Endothelial cell of umbilical vein (primary cell): ENCODE measurements around the gene PIK3R1. TPM values are rescaled to one million over a fixed set of nuclear protein-coding genes. Genes with fewer than 3 reads are reported as not detected.

Experiments used
- BruUV-seq: library from RNA; stranded (reverse); fragments of 400-500 nt; replicated peaks from 2 replicates; lab custom pipeline; 2021; lab: Mats Ljungman, UMichigan
- CTCF ChIA-PET: fragments of 300-600, 350-600 bp; sonication (Branson Sonifier 250); formaldehyde crosslinking; loops from one replicate; lab custom pipeline; 2021; ENCODE audit warnings: antibody characterized with exemption, inconsistent platforms; lab: Charles Lee
- POLR2A ChIA-PET: fragments of 300-600, 350-600 bp; sonication (Branson Sonifier 250); formaldehyde crosslinking; loops from one replicate; lab custom pipeline; 2021; ENCODE audit warnings: antibody characterized with exemption, inconsistent platforms; lab: Charles Lee
- DNase-seq: peaks from one replicate; pipeline ENCODE4 v3.0.0-alpha.2; 2011; ENCODE audit warnings: low read depth, low spot score
- FAIRE-seq: peaks from 2 replicates; lab custom pipeline; 2011; peaks lifted over from hg19 to GRCh38; lab: Jason Lieb, UNC
- H2AFZ ChIP-seq: 2 replicates; pipeline ENCODE4 v1.6.0; 2012; ENCODE audit warnings: low read depth, low read length, control low read depth, inconsistent platforms
- H3K27ac ChIP-seq: 2 replicates; pipeline ENCODE4 v1.5.1; 2011; ENCODE audit warnings: low read depth, mild to moderate bottlenecking, control low read depth, low read length, moderate library complexity; ENCODE audit not compliant: insufficient read depth
- H3K27me3 ChIP-seq, 2 experiments: 2 replicates each; pipeline versions ENCODE4 v1.6.0 to v1.6.1; 2011; ENCODE audit warnings: low read length in 2 of 2, mixed read lengths in 1 of 2; ENCODE audit not compliant: control insufficient read depth in 2 of 2, insufficient read depth in 2 of 2
- H3K36me3 ChIP-seq, 2 experiments: 2 replicates in 1 of 2; 3 replicates in 1 of 2; pipeline ENCODE4 v1.5.1; 2011; ENCODE audit warnings: low read length in 2 of 2, mild to moderate bottlenecking in 1 of 2, moderate library complexity in 1 of 2; ENCODE audit not compliant: control insufficient read depth in 2 of 2, insufficient read depth in 2 of 2; ENCODE audit errors: extremely low read depth in 1 of 2
- H3K4me1 ChIP-seq: 3 replicates; pipeline ENCODE4 v1.5.1; 2011; ENCODE audit warnings: mild to moderate bottlenecking, low read length; ENCODE audit not compliant: control insufficient read depth, insufficient read depth; ENCODE audit errors: extremely low read depth
- H3K4me2 ChIP-seq: 2 replicates; pipeline ENCODE4 v1.6.1; 2011; ENCODE audit warnings: low read length, control low read depth, mixed read lengths; ENCODE audit not compliant: insufficient read depth
- H3K4me3 ChIP-seq, 3 experiments: fragments of 200-600 bp in 1 of 3; sonication (generic), shearing (Covaris generic) in 1 of 3; replicated peaks in 1 of 3; 2 replicates each; pipeline ENCODE4 v1.5.1; 2011 to 2016; ENCODE audit warnings: control low read depth in 3 of 3, low read length in 3 of 3, mild to moderate bottlenecking in 2 of 3, inconsistent platforms in 1 of 3, low read depth in 1 of 3, moderate library complexity in 1 of 3; ENCODE audit not compliant: insufficient read depth in 1 of 3
- H3K79me2 ChIP-seq: 2 replicates; pipeline ENCODE4 v1.6.0; 2012; ENCODE audit warnings: low read length, inconsistent platforms; ENCODE audit not compliant: control insufficient read depth, insufficient read depth
- H3K9ac ChIP-seq: replicated peaks from 2 replicates; pipeline ENCODE3; 2011; ENCODE audit warnings: low read length, control low read depth; ENCODE audit not compliant: insufficient read depth; ENCODE audit errors: extremely low read depth
- H3K9me1 ChIP-seq: replicated peaks from 3 replicates; pipeline ENCODE4 v1.6.0; 2011; ENCODE audit warnings: mild to moderate bottlenecking, low read length; ENCODE audit not compliant: control insufficient read depth, insufficient read depth; ENCODE audit errors: extremely low read depth
- H3K9me3 ChIP-seq: replicated peaks from 2 replicates; pipeline ENCODE4 v1.5.1; 2012; ENCODE audit warnings: low read length, inconsistent platforms; ENCODE audit not compliant: control insufficient read depth, insufficient read depth
- H4K20me1 ChIP-seq: replicated peaks from 2 replicates; pipeline ENCODE3; 2011; ENCODE audit warnings: mild to moderate bottlenecking, low read length; ENCODE audit not compliant: control insufficient read depth, insufficient read depth; ENCODE audit errors: extremely low read depth
- EZH2 ChIP-seq: IDR thresholded peaks from 2 replicates; pipeline ENCODE4 v1.6.1; 2012; ENCODE audit warnings: borderline replicate concordance, low read depth, mild to moderate bottlenecking, moderate library complexity, low read length, inconsistent platforms; ENCODE audit not compliant: severe bottlenecking
- FOS ChIP-seq: IDR thresholded peaks from 2 replicates; pipeline ENCODE4 v1.6.1; 2011; ENCODE audit warnings: mild to moderate bottlenecking, low read length, moderate library complexity, borderline replicate concordance; ENCODE audit not compliant: insufficient read depth
- GATA2 ChIP-seq: IDR thresholded peaks from 2 replicates; pipeline ENCODE4 v1.7.0; 2011; ENCODE audit warnings: low read depth, mild to moderate bottlenecking, moderate library complexity, mixed read lengths, low read length; ENCODE audit not compliant: insufficient read length, insufficient read depth
- JUN ChIP-seq: IDR thresholded peaks from 2 replicates; pipeline ENCODE4 v1.6.1; 2011; ENCODE audit warnings: borderline replicate concordance, low read depth; ENCODE audit not compliant: insufficient read length, insufficient read depth
- MYC ChIP-seq: IDR thresholded peaks from one replicate; pipeline ENCODE4 v1.6.1; 2011; ENCODE audit warnings: mild to moderate bottlenecking, low read depth, low read length
- POLR2A ChIP-seq: IDR thresholded peaks from 2 replicates; pipeline ENCODE4 v1.6.1; 2012; ENCODE audit warnings: low read depth, mild to moderate bottlenecking, control low read depth, low read length
- POLR2AphosphoS5 ChIP-seq: IDR thresholded peaks from 2 replicates; pipeline ENCODE4 v1.6.1; 2012; ENCODE audit warnings: low read depth, mild to moderate bottlenecking, control low read depth, low read length, moderate library complexity; ENCODE audit not compliant: insufficient read depth
- dilution Hi-C: fragments of 300-500 bp; cut with MboI; formaldehyde crosslinking; loops from one replicate; pipeline ENCODE4 v1.15.0; 2019; ENCODE audit warnings: low sequenced_read_pairs; ENCODE audit not compliant: extremely low pct_ligation_motif_present
- intact Hi-C: fragments of 100-400 bp; cut with micrococcal nuclease; formaldehyde crosslinking; loops from one replicate; pipeline ENCODE4 v1.10.0; 2022
- polyA plus RNA-seq, 4 experiments: library from polyadenylated mRNA; depleted of rRNA in 3 of 4; stranded (reverse) in 3 of 4; unstranded in 1 of 4; fragments of >200 nt; gene quantifications; 2 replicates each; pipeline versions ENCODE4 v1.2.1 to v1.2.3, GENCODE V29; 2011 to 2012; ENCODE audit warnings: missing spikeins in 1 of 4
- total RNA-seq: library from RNA; stranded (reverse); gene quantifications from 2 replicates; pipeline ENCODE4 v1.2.3, GENCODE V29; 2021
- TF ChIP-seq, protein P1 (sequence below): IDR thresholded peaks from 2 replicates; pipeline ENCODE4 v1.6.1; 2011; ENCODE audit not compliant: insufficient read depth, insufficient read length
- TF ChIP-seq, protein P2 (sequence below), 2 donors: IDR thresholded peaks; 1 replicate in 1 of 2; 2 replicates in 1 of 2; pipeline ENCODE4 v1.5.1; 2011; ENCODE audit warnings: low read length in 2 of 2, mild to moderate bottlenecking in 2 of 2, moderate library complexity in 2 of 2, control low read depth in 1 of 2, inconsistent platforms in 1 of 2, low read depth in 1 of 2; ENCODE audit not compliant: insufficient read depth in 1 of 2; ENCODE audit errors: extremely low read depth in 1 of 2

The PIK3R1 gene
- total and polyA plus RNA-seq, 2 donors (not counting 3 experiments of a cell fraction or from before 2014, with no cell fraction given), result 2.8 to 30.0 TPM

DNA sequence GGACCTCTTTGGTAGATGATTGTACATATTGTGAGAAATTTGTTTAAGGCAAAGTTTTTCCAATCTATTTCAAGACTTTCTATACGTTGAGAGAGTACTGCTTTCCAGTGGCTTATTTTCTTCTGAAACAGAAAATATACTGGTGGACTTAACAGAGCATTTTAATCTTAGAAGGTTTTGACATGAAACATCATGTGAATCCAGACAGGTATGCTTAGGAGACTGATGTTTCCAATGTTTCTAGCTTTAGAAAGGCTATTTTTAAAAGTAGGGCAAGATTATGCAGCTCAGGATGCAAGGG, 71.0 kb downstream of the PIK3R1 start:
- no peaks in the 10 kb centered on the region for H3K79me2 ChIP-seq
- H4K20me1 ChIP-seq, result no peaks in the 10 kb centered on the region
- no peak overlapping the region for H2AFZ ChIP-seq
- dilution Hi-C loops, result no loop called here
- ChIA-PET POLR2A (interaction anchor here (0.6 kb wide), 1 partner anchor 271 kb away, joined by 5 read pairs; no protein-coding TSS in a partner anchor), CTCF (interaction anchor here (0.7 to 5.9 kb wide), 64 partner anchors 9 to 1980 kb away, joined by 3 to 164 read pairs (median 4); no protein-coding TSS in a partner anchor)
- H3K27ac ChIP-seq, result no peak overlapping the region
- no peak for FAIRE-seq
- H3K27me3 ChIP-seq, result no peaks in the 10 kb centered on the region
- H3K36me3 ChIP-seq, result peaks cover 4 to 7% of the 10 kb centered on the region in 2 experiments
- H3K9me1 ChIP-seq, result no peaks in the 10 kb centered on the region
- peaks cover 11% of the 10 kb centered on the region for H3K4me1 ChIP-seq
- H3K9me3 ChIP-seq, result no peaks in the 10 kb centered on the region
- no peak for TF ChIP-seq MYC
- TF ChIP-seq JUN, result no peak
- TF ChIP-seq POLR2A, result no peak
- TF ChIP-seq, protein P1, sequence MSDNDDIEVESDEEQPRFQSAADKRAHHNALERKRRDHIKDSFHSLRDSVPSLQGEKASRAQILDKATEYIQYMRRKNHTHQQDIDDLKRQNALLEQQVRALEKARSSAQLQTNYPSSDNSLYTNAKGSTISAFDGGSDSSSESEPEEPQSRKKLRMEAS, result no peak
- TF ChIP-seq, protein P2, sequence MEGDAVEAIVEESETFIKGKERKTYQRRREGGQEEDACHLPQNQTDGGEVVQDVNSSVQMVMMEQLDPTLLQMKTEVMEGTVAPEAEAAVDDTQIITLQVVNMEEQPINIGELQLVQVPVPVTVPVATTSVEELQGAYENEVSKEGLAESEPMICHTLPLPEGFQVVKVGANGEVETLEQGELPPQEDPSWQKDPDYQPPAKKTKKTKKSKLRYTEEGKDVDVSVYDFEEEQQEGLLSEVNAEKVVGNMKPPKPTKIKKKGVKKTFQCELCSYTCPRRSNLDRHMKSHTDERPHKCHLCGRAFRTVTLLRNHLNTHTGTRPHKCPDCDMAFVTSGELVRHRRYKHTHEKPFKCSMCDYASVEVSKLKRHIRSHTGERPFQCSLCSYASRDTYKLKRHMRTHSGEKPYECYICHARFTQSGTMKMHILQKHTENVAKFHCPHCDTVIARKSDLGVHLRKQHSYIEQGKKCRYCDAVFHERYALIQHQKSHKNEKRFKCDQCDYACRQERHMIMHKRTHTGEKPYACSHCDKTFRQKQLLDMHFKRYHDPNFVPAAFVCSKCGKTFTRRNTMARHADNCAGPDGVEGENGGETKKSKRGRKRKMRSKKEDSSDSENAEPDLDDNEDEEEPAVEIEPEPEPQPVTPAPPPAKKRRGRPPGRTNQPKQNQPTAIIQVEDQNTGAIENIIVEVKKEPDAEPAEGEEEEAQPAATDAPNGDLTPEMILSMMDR (IDR thresholded peaks at IDR 0.05; ENCODE audit: extremely low read depth in 1 of 2, insufficient read depth in 1 of 2, low read depth in 1 of 2, low read length in 2 of 2), result no peak
- no peak for TF ChIP-seq POLR2AphosphoS5
- no peak for TF ChIP-seq GATA2
- TF ChIP-seq EZH2, result no peak
- TF ChIP-seq FOS, result no peak
- H3K9ac ChIP-seq, result no peak overlapping the region
- no peak overlapping the region for H3K4me3 ChIP-seq
- no peak for DNase-seq
- no TSS peak for BruUV-seq
- no peak overlapping the region for H3K4me2 ChIP-seq
- intact Hi-C loops, result loop anchor here (1.0 to 2.0 kb wide), 3 partner anchors 174 to 720 kb away; no protein-coding TSS in a partner anchor
